Neutrophil (primary cell): Measurements from ENCODE around the gene COX6B2.

Source experiments
- H3K27ac ChIP-seq: fragments of 200-600 bp; sonication (generic); 2 replicates; pipeline ENCODE4 v1.5.1; 2016; ENCODE audit warnings: mild to moderate bottlenecking, moderate library complexity
- H3K27me3 ChIP-seq: fragments of 200-600 bp; sonication (generic); 2 replicates; pipeline ENCODE4 v1.6.0; 2016; ENCODE audit warnings: mild to moderate bottlenecking
- H3K36me3 ChIP-seq: fragments of 200-600 bp; sonication (generic); 2 replicates; pipeline ENCODE4 v1.5.1; 2017
- H3K4me1 ChIP-seq, 2 experiments: fragments of 200-600 bp in 1 of 2; sonication (generic) in 1 of 2; 1 replicate in 1 of 2; 2 replicates in 1 of 2; pipeline versions ENCODE4 v1.5.1 to v1.6.1; 2013 to 2016; ENCODE audit warnings: low read depth in 1 of 2, low read length in 1 of 2, mild to moderate bottlenecking in 1 of 2, moderate library complexity in 1 of 2; ENCODE audit not compliant: control insufficient read depth in 1 of 2, insufficient read depth in 1 of 2
- H3K4me3 ChIP-seq, 2 experiments: fragments of 200-600 bp in 1 of 2; sonication (generic) in 1 of 2; 1 replicate in 1 of 2; 2 replicates in 1 of 2; pipeline ENCODE4 v1.5.1; 2013 to 2016; ENCODE audit warnings: low read depth in 1 of 2, low read length in 1 of 2, mild to moderate bottlenecking in 1 of 2, moderate library complexity in 1 of 2
- H3K9me3 ChIP-seq: fragments of 200-600 bp; sonication (generic); 2 replicates; pipeline ENCODE4 v1.5.1; 2016
- TF ChIP-seq, protein P1 (sequence below): fragments of 200-600 bp; sonication (generic); IDR thresholded peaks from 2 replicates; pipeline ENCODE4 v1.5.1; 2016; ENCODE audit warnings: antibody characterized with exemption

The COX6B2 gene

DNA sequence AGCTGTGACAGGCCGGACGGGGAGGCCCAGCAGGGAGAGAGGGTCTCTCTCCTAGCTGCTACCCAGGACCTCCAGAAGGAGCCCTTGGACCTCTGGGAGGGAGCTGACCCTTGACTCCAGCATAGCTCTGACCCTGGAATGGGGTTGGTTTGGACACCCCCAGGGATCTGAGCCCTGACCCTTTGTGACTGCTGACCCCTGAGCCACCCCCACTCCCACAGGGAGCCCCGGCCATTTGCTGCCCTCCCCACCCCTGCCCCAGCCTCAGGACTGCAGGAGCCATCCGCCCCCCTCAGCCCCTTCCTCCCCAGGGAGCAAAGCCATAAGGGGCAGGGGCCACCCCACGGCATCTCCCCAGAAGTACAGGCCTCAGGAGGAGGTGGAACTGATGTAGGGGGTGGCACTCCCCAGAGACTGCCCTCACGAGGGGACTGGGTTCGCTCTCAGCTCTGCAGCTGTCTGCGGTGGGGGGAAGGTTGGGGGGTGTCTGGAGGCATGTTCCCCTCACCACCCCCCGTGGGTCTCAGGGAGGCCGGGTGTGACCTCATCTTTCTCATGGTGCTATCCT is 7.0 kb downstream of the COX6B2 start:
- TF ChIP-seq, protein P1, sequence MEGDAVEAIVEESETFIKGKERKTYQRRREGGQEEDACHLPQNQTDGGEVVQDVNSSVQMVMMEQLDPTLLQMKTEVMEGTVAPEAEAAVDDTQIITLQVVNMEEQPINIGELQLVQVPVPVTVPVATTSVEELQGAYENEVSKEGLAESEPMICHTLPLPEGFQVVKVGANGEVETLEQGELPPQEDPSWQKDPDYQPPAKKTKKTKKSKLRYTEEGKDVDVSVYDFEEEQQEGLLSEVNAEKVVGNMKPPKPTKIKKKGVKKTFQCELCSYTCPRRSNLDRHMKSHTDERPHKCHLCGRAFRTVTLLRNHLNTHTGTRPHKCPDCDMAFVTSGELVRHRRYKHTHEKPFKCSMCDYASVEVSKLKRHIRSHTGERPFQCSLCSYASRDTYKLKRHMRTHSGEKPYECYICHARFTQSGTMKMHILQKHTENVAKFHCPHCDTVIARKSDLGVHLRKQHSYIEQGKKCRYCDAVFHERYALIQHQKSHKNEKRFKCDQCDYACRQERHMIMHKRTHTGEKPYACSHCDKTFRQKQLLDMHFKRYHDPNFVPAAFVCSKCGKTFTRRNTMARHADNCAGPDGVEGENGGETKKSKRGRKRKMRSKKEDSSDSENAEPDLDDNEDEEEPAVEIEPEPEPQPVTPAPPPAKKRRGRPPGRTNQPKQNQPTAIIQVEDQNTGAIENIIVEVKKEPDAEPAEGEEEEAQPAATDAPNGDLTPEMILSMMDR: no peak
- H3K27me3 ChIP-seq: peaks cover 20% of the 10 kb centered on the region
- no peak overlapping the region for H3K4me3 ChIP-seq
- no peaks in the 10 kb centered on the region for H3K4me1 ChIP-seq
- no peak overlapping the region for H3K27ac ChIP-seq
- peaks cover 12% of the 10 kb centered on the region for H3K36me3 ChIP-seq
- no peaks in the 10 kb centered on the region for H3K9me3 ChIP-seq

DNA sequence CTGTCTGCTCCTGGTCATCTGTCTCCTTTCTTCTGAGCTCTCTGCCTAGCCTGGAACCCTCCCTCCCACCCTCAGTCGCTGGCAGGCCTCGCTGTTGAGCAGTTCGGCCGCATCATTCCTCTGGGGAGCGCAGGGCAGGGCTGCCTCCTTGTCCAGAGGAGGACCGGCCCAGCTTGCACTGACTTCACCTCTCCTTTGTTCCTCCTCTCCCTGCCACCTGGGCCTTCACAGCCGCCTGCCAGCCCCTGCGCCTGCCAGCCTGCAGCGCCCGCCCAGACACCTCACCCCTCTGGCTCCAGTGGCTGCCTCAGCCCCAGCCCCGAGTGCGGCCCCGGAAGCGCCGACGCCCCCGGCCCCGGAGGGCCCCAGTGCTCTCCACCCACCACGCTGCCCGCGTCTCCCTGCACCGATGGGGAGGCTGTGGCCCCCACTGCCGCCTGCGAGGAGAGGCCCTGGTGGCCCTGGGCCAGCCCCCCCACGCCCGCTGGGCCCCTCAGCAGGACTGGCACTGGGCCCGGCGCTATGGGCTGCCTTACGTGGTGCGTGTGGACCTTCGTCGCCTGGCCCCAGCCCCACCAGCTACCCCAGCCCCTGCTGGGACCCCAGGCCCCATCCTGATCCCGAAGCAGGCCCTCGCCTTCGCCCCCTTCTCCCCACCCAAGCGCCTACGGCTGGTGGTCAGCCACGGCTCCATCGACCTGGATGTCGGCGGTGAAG is 7.6 kb downstream of the COX6B2 start:
- H3K4me1 ChIP-seq: no peaks in the 10 kb centered on the region
- peaks cover 13% of the 10 kb centered on the region for H3K27me3 ChIP-seq
- H3K4me3 ChIP-seq: no peak overlapping the region
- H3K36me3 ChIP-seq: peaks cover 16% of the 10 kb centered on the region
- no peak overlapping the region for H3K27ac ChIP-seq
- TF ChIP-seq, protein P1: no peak
- no peaks in the 10 kb centered on the region for H3K9me3 ChIP-seq

- Histone ChIP-seq H3K9me3 (no peaks in the 10 kb centered on the region), H3K27me3 (peaks cover 12% of the 10 kb centered on the region), H3K4me1 (peaks cover 0 to 3% of the 10 kb centered on the region in 2 experiments), H3K4me3 (no peak overlapping the region), H3K36me3 (peaks cover 16% of the 10 kb centered on the region), H3K27ac (no peak overlapping the region)
- TF ChIP-seq, protein P1: no peak
These were observed 8.4 kb downstream of the COX6B2 start for GRCh38 chr19:55345818-55346724.

DNA sequence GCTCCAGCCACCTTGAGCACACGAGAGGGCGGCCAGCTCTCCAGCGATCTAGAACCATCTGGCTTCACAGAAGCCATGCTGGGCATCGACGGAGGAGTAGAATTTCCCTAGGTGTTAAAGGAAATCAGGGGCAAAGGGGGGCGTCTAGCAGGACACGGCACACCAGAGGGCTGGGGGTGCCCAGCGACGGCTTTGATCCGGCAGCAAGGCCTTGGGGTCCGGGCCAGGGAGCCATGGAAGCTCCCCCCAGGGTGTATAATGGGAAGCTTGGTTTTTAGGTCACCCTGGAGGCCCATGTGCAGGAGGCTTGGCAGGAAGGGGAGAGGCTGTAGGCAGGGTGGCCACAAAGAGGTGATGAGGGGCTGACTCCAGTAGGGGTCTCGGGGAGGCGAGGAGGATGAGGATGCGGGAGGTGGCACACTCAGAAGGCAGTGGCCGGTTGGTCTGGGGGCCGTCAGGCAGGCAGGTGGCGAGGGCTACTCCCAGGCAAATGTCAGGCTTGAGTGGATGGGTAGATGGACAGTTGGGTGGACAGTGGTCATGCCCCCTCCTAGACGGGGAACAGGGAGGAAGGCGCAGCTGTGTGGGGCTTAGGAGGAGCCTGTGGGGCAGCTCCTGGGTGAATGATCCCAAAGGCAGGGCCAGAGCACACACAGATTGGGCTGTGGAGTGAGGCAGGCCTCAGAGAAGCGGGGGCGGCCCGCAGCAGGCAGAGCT is 9.3 kb downstream of the COX6B2 start:
- Histone ChIP-seq H3K4me1 (peaks cover 7 to 11% of the 10 kb centered on the region in 2 experiments), H3K4me3 (no peak overlapping the region), H3K9me3 (no peaks in the 10 kb centered on the region), H3K27me3 (peaks cover 15% of the 10 kb centered on the region), H3K27ac (no peak overlapping the region), H3K36me3 (peaks cover 16% of the 10 kb centered on the region)
- TF ChIP-seq, protein P1: no peak

GRCh38 chr19:55344444-55344843 is 10.1 kb downstream of the COX6B2 start:
- Histone ChIP-seq H3K36me3 (peaks cover 16% of the 10 kb centered on the region), H3K27ac (no peak overlapping the region), H3K4me3 (no peak overlapping the region), H3K9me3 (no peaks in the 10 kb centered on the region), H3K27me3 (peaks cover 17% of the 10 kb centered on the region), H3K4me1 (peaks cover 11 to 16% of the 10 kb centered on the region in 2 experiments)
- TF ChIP-seq, protein P1: no peak
